ENCODE results near the gene RASGRP3.

DNA sequence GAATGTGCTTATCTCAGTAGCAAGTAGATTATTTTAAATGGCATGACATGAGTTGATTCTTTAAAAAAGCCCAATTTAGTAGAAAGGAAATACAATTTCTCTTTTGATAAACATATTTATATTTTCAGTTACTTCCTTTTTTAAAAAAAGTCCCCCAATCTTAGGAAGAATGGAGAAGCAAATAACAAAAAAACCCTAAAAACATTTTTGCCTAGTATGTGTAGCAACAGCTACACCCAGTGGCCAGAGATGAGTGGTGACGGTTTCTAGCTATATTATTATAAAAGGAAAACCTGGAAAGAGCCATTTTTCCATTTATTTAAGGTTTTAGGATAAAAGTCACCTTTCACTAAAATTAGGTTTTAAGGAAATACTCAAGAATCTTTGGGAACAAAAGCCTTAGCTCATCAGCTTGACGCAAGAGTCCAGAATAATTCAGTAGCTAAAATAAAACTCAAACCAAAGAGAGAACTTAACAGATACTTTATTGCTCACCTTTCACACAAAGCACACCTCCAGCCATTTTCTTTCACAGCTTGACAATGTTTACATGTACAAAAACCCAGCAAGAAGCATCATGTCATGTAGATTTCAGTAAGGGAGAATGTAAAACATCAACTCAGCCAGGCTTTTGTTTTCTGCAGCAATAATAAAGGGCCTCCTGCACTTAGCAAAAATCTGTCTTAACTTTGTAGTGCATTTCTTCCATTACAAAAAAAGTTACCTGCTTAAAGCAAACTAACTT is 106.9 kb downstream of the RASGRP3 start:
- TF ChIP-seq CTCF (IDR thresholded peaks at IDR 0.05; ENCODE audit: insufficient read depth, low read length) (peak; percentile 58), REST (IDR thresholded peaks at IDR 0.05; ENCODE audit: insufficient replicate concordance, low read depth) (no peak), POLR2AphosphoS5 (IDR thresholded peaks at IDR 0.05; ENCODE audit: low read depth) (no peak)
